OCI-LY3 (cell line): ENCODE data around the gene MBD2.
"Not testable (repeated sequence)": the region's sequence is repeated elsewhere in the genome, so short reads cannot be mapped to it uniquely, and the experiment has no call there.

ENCODE experiments used
- H2AFZ ChIP-seq: fragments of 200-600, 300-600 bp; shearing (Covaris generic); 2 replicates; pipeline ENCODE4 v1.6.0; 2014; ENCODE audit warnings: antibody characterized with exemption, low read depth, low read length
- H3K27ac ChIP-seq: fragments of 200-600, 300-600 bp; sonication (generic); 2 replicates; pipeline ENCODE4 v1.5.1; 2014; ENCODE audit warnings: mild to moderate bottlenecking, low read length, moderate library complexity, mixed read lengths
- H3K27me3 ChIP-seq: fragments of 200-600, 300-600 bp; sonication (generic); 2 replicates; pipeline ENCODE4 v1.6.1; 2014; ENCODE audit warnings: low read depth, low read length, mixed read lengths
- H3K36me3 ChIP-seq: fragments of 200-600, 300-600 bp; sonication (generic); replicated peaks from 2 replicates; pipeline ENCODE3; 2014; ENCODE audit warnings: low read depth, low read length, mixed read lengths
- H3K4me1 ChIP-seq: fragments of 300-600, 200-600 bp; sonication (generic); 2 replicates; pipeline ENCODE4 v1.6.1; 2014; ENCODE audit warnings: low read length, mixed read lengths
- H3K4me2 ChIP-seq: fragments of 200-600, 300-600 bp; sonication (generic); 2 replicates; pipeline ENCODE4 v1.6.1; 2014; ENCODE audit warnings: low read length, mixed read lengths
- H3K4me3 ChIP-seq: fragments of 300-600, 200-600 bp; sonication (generic); 2 replicates; pipeline ENCODE4 v1.5.1; 2014; ENCODE audit warnings: antibody characterized with exemption, mild to moderate bottlenecking, low read length, moderate library complexity
- H3K79me2 ChIP-seq: fragments of 300-600, 200-600 bp; shearing (Covaris generic); 2 replicates; pipeline ENCODE4 v1.6.1; 2014; ENCODE audit warnings: mild to moderate bottlenecking, low read length, mixed read lengths
- H3K9ac ChIP-seq: fragments of 300-600, 200-600 bp; shearing (Covaris generic); 2 replicates; pipeline ENCODE4 v1.6.0; 2014; ENCODE audit warnings: mild to moderate bottlenecking, low read length, moderate library complexity
- H3K9me3 ChIP-seq: fragments of 200-600, 300-600 bp; shearing (Covaris generic); 2 replicates; pipeline ENCODE4 v1.6.1; 2014; ENCODE audit warnings: low read length, mixed read lengths; ENCODE audit not compliant: insufficient read depth
- H4K20me1 ChIP-seq: fragments of 200-600, 300-600 bp; sonication (generic); 2 replicates; pipeline ENCODE4 v1.6.1; 2016; ENCODE audit warnings: low read length, mixed read lengths; ENCODE audit not compliant: insufficient read depth
- CTCF ChIP-seq: fragments of 200-600, 300-600 bp; sonication (generic); IDR thresholded peaks from 2 replicates; pipeline ENCODE4 v1.5.1; 2014; ENCODE audit warnings: antibody characterized with exemption, low read length, low read depth
- EZH2phosphoT487 ChIP-seq: fragments of 200-600 bp; shearing (Covaris generic); IDR thresholded peaks from 2 replicates; pipeline ENCODE4 v1.6.1; 2018; ENCODE audit warnings: antibody characterized with exemption, mixed run types, low read depth

The MBD2 gene

GRCh38 chr18:54210463-54210862, 14.0 kb downstream of the MBD2 start:
- peak overlapping the region; percentile 39 for H3K9ac ChIP-seq
- H3K27me3 ChIP-seq, result no peaks in the 10 kb centered on the region
- peaks cover 88% of the 10 kb centered on the region for H4K20me1 ChIP-seq
- peak overlapping the region; percentile 83 for H3K4me2 ChIP-seq
- TF ChIP-seq CTCF, result no peak
- no peak for TF ChIP-seq EZH2phosphoT487
- H3K79me2 ChIP-seq, result peaks cover 96% of the 10 kb centered on the region
- H3K9me3 ChIP-seq, result no peaks in the 10 kb centered on the region
- H2AFZ ChIP-seq, result no peak overlapping the region
- H3K36me3 ChIP-seq, result peaks cover 11% of the 10 kb centered on the region
- H3K27ac ChIP-seq, result peak overlapping the region; percentile 78
- H3K4me1 ChIP-seq, result peaks cover 39% of the 10 kb centered on the region
- peak overlapping the region; percentile 66 for H3K4me3 ChIP-seq

GRCh38 chr18:54209471-54210180, 14.8 kb downstream of the MBD2 start:
- H4K20me1 ChIP-seq, result peaks cover 87% of the 10 kb centered on the region
- H3K36me3 ChIP-seq, result peaks cover 12% of the 10 kb centered on the region
- H2AFZ ChIP-seq, result no peak overlapping the region
- no peaks in the 10 kb centered on the region for H3K9me3 ChIP-seq
- peaks cover 40% of the 10 kb centered on the region for H3K4me1 ChIP-seq
- peak overlapping the region; percentile 53 for H3K9ac ChIP-seq
- no peaks in the 10 kb centered on the region for H3K27me3 ChIP-seq
- H3K4me2 ChIP-seq, result peak overlapping the region; percentile 83
- peak overlapping the region; percentile 66 for H3K4me3 ChIP-seq
- TF ChIP-seq EZH2phosphoT487, result peak; percentile 76; the same call in 1 of the 2 replicates
- no peak for TF ChIP-seq CTCF
- H3K27ac ChIP-seq, result peak overlapping the region; percentile 78
- peaks cover 94% of the 10 kb centered on the region for H3K79me2 ChIP-seq

- H3K4me2 ChIP-seq, result no peak overlapping the region
- peaks cover 84% of the 10 kb centered on the region for H3K79me2 ChIP-seq
- H3K4me3 ChIP-seq, result no peak overlapping the region
- H3K9me3 ChIP-seq, result no peaks in the 10 kb centered on the region
- no peak for TF ChIP-seq CTCF
- no peak for TF ChIP-seq EZH2phosphoT487
- no peak overlapping the region for H3K27ac ChIP-seq
- H3K9ac ChIP-seq, result no peak overlapping the region
- H3K4me1 ChIP-seq, result peaks cover 39% of the 10 kb centered on the region
- H4K20me1 ChIP-seq, result peaks cover 80% of the 10 kb centered on the region
- H3K36me3 ChIP-seq, result peaks cover 38% of the 10 kb centered on the region
- H3K27me3 ChIP-seq, result no peaks in the 10 kb centered on the region
- H2AFZ ChIP-seq, result no peak overlapping the region
Measured at GRCh38 chr18:54206447-54206846, 18.0 kb downstream of the MBD2 start.

GRCh38 chr18:54205959-54206358, 18.5 kb downstream of the MBD2 start:
- H3K9ac ChIP-seq, result no peak overlapping the region
- H3K4me1 ChIP-seq, result peaks cover 34% of the 10 kb centered on the region
- H2AFZ ChIP-seq, result no peak overlapping the region
- H3K36me3 ChIP-seq, result peaks cover 43% of the 10 kb centered on the region
- no peak overlapping the region for H3K27ac ChIP-seq
- TF ChIP-seq CTCF (no peak), EZH2phosphoT487 (no peak)
- no peak overlapping the region for H3K4me3 ChIP-seq
- peaks cover 78% of the 10 kb centered on the region for H4K20me1 ChIP-seq
- no peaks in the 10 kb centered on the region for H3K27me3 ChIP-seq
- H3K9me3 ChIP-seq, result no peaks in the 10 kb centered on the region
- peaks cover 83% of the 10 kb centered on the region for H3K79me2 ChIP-seq
- no peak overlapping the region for H3K4me2 ChIP-seq

GRCh38 chr18:54205448-54205847, 19.0 kb downstream of the MBD2 start:
- not testable (repeated sequence) for H3K4me2 ChIP-seq, H3K9me3 ChIP-seq, H3K9ac ChIP-seq, H3K4me3 ChIP-seq, H3K27me3 ChIP-seq, H2AFZ ChIP-seq, H3K27ac ChIP-seq
- Histone ChIP-seq H3K4me1 (peaks cover 31% of the 10 kb centered on the region), H3K79me2 (peaks cover 79% of the 10 kb centered on the region), H3K36me3 (peaks cover 45% of the 10 kb centered on the region), H4K20me1 (peaks cover 77% of the 10 kb centered on the region)
